WTC11 (cell line): ENCODE measurements around the gene ADCYAP1R1. TPM values are rescaled to one million over a fixed set of nuclear protein-coding genes. Genes with fewer than 3 reads are reported as not detected.

Source experiments
- ATAC-seq: fragments of 200-7000 bp; cut with Tn5 transposase; 2 replicates; pipeline ENCODE4 v1.10.0; 2021; ENCODE audit warnings: mild to moderate bottlenecking, moderate library complexity
- CTCF ChIA-PET: fragments of 300-600 bp; sonication (Branson Sonifier 250); formaldehyde crosslinking; loops from one replicate; lab custom pipeline; 2021; ENCODE audit warnings: antibody characterized with exemption; lab: Charles Lee
- POLR2A ChIA-PET: fragments of 350-600 bp; sonication (Branson Sonifier 250); formaldehyde crosslinking; loops from one replicate; lab custom pipeline; 2021; ENCODE audit warnings: antibody characterized with exemption; lab: Charles Lee
- DNase-seq: peaks from one replicate; pipeline ENCODE4 v3.0.0; 2021; ENCODE audit warnings: low spot score
- H3K27ac Mint-ChIP-seq: 2 replicates; pipeline ENCODE4 v1.8.0; 2021; ENCODE audit warnings: mixed read lengths
- H3K27me3 Mint-ChIP-seq: 2 replicates; pipeline ENCODE4 v1.8.0; 2021; ENCODE audit warnings: low read depth, mild to moderate bottlenecking, moderate library complexity, mixed read lengths
- H3K36me3 Mint-ChIP-seq: 2 replicates; pipeline ENCODE4 v1.8.0; 2021; ENCODE audit warnings: mixed read lengths
- H3K4me1 Mint-ChIP-seq: 2 replicates; pipeline ENCODE4 v1.8.0; 2022; ENCODE audit warnings: mixed read lengths
- H3K4me3 Mint-ChIP-seq: 2 replicates; pipeline ENCODE4 v1.8.0; 2021; ENCODE audit warnings: mild to moderate bottlenecking, moderate library complexity, mixed read lengths
- H3K9me3 Mint-ChIP-seq: 2 replicates; pipeline ENCODE4 v1.8.0; 2021; ENCODE audit warnings: mixed read lengths
- AR ChIP-seq: fragments of 250-450 bp; sonication (Bioruptor Pico); IDR thresholded peaks from 2 replicates; pipeline ENCODE4 v1.9.0; 2021; ENCODE audit warnings: mild to moderate bottlenecking
- ATF2 ChIP-seq: sonication (generic); formaldehyde crosslinking; IDR thresholded peaks from 2 replicates; pipeline ENCODE4 v1.8.1; 2022; ENCODE audit warnings: low read depth, missing genetic modification reagents, borderline replicate concordance
- CBFB ChIP-seq: sonication (generic); formaldehyde crosslinking; IDR thresholded peaks from 2 replicates; pipeline ENCODE4 v1.8.1; 2022; ENCODE audit warnings: mild to moderate bottlenecking, low read depth, missing genetic modification reagents
- E2F1 ChIP-seq: sonication (generic); formaldehyde crosslinking; IDR thresholded peaks from 2 replicates; pipeline ENCODE4 v1.8.0; 2022; ENCODE audit warnings: mild to moderate bottlenecking, missing genetic modification reagents
- ELF4 ChIP-seq: sonication (generic); formaldehyde crosslinking; IDR thresholded peaks from 2 replicates; pipeline ENCODE4 v1.8.1; 2022; ENCODE audit warnings: low read depth, mild to moderate bottlenecking, moderate library complexity, missing genetic modification reagents
- ESRRA ChIP-seq: sonication (generic); formaldehyde crosslinking; IDR thresholded peaks from 2 replicates; pipeline ENCODE4 v1.8.1; 2022; ENCODE audit warnings: mild to moderate bottlenecking, missing genetic modification reagents, borderline replicate concordance
- IRF2 ChIP-seq: sonication (generic); formaldehyde crosslinking; IDR thresholded peaks from 2 replicates; pipeline ENCODE4 v1.8.0; 2022; ENCODE audit warnings: low read depth, missing genetic modification reagents, borderline replicate concordance
- NR1H2 ChIP-seq: sonication (generic); formaldehyde crosslinking; IDR thresholded peaks from 2 replicates; pipeline ENCODE4 v1.9.0; 2021; ENCODE audit warnings: mild to moderate bottlenecking, moderate library complexity, missing genetic modification reagents
- SOX15 ChIP-seq: fragments of 250-450 bp; sonication (Bioruptor Pico); IDR thresholded peaks from 2 replicates; pipeline ENCODE4 v1.9.0; 2021; ENCODE audit warnings: mild to moderate bottlenecking
- TP53 ChIP-seq: sonication (generic); formaldehyde crosslinking; IDR thresholded peaks from 2 replicates; pipeline ENCODE4 v1.8.1; 2023; ENCODE audit warnings: mild to moderate bottlenecking, missing genetic modification reagents
- ZNF121 ChIP-seq: sonication (generic); formaldehyde crosslinking; IDR thresholded peaks from 2 replicates; pipeline ENCODE4 v1.8.0; 2023; ENCODE audit warnings: missing genetic modification reagents
- ZNF138 ChIP-seq: sonication (generic); formaldehyde crosslinking; conservative IDR thresholded peaks from 2 replicates; pipeline ENCODE4 v1.8.1; 2022; ENCODE audit warnings: mild to moderate bottlenecking, moderate library complexity, missing genetic modification reagents
- total RNA-seq: library from RNA; stranded (reverse); gene quantifications from 3 replicates; pipeline ENCODE4 v1.2.3, GENCODE V29; 2021
- TF ChIP-seq, protein P1 (sequence below): sonication (generic); formaldehyde crosslinking; conservative IDR thresholded peaks from 2 replicates; pipeline ENCODE4 v1.8.1; 2023; ENCODE audit warnings: mild to moderate bottlenecking, low read depth, missing genetic modification reagents, moderate library complexity
- TF ChIP-seq, protein P2 (sequence below): sonication (generic); formaldehyde crosslinking; IDR thresholded peaks from 2 replicates; pipeline ENCODE4 v1.8.1; 2022; ENCODE audit warnings: mild to moderate bottlenecking, moderate library complexity, missing genetic modification reagents
- TF ChIP-seq, protein P3 (sequence below): sonication (generic); formaldehyde crosslinking; IDR thresholded peaks from 2 replicates; pipeline ENCODE4 v1.8.0; 2023; ENCODE audit warnings: missing genetic modification reagents

Gene ADCYAP1R1
- total RNA-seq, 1 experiment from 2014 or later, result 9.9 TPM

DNA sequence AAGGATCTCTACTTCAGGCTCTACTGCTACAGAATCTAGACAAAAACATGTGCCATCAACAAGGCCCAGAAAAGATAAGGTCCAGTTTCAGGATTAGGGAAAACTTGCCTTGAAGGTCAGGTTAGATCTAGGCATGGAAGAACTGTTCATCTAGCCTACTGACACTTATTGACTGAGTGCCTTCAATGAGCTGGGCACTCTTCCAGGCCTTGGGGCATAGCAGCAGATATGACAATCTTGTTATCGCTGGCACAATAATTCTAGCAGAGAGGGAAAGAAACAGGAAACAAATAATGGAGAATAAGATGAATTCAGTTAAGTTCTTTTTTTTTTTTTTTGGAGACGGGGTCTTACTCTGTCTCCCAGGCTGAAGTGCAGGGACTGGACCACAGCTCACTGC, 71.6 kb downstream of the ADCYAP1R1 start (continued):
- TF ChIP-seq, protein P1, sequence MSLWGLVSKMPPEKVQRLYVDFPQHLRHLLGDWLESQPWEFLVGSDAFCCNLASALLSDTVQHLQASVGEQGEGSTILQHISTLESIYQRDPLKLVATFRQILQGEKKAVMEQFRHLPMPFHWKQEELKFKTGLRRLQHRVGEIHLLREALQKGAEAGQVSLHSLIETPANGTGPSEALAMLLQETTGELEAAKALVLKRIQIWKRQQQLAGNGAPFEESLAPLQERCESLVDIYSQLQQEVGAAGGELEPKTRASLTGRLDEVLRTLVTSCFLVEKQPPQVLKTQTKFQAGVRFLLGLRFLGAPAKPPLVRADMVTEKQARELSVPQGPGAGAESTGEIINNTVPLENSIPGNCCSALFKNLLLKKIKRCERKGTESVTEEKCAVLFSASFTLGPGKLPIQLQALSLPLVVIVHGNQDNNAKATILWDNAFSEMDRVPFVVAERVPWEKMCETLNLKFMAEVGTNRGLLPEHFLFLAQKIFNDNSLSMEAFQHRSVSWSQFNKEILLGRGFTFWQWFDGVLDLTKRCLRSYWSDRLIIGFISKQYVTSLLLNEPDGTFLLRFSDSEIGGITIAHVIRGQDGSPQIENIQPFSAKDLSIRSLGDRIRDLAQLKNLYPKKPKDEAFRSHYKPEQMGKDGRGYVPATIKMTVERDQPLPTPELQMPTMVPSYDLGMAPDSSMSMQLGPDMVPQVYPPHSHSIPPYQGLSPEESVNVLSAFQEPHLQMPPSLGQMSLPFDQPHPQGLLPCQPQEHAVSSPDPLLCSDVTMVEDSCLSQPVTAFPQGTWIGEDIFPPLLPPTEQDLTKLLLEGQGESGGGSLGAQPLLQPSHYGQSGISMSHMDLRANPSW (CRISPR knock-in tag), result no peak
- TF ChIP-seq IRF2 (CRISPR knock-in tag) (no peak), E2F1 (CRISPR knock-in tag) (no peak), ATF2 (CRISPR knock-in tag) (no peak)

- DNase-seq (no peak), ATAC-seq (no peak)
- Mint-ChIP-seq H3K27ac (no peak overlapping the region), H3K4me1 (peaks cover 8% of the 10 kb centered on the region)
- no peak for TF ChIP-seq ELF4 (CRISPR knock-in tag)
- TF ChIP-seq ZNF138, result no peak
- no peak for TF ChIP-seq AR (CRISPR knock-in tag)
- TF ChIP-seq NR1H2 (CRISPR knock-in tag), result no peak
- no peak for TF ChIP-seq ZNF121
- no peak for TF ChIP-seq SOX15 (CRISPR knock-in tag)
- TF ChIP-seq, all 79 proteins: peak for 0
- POLR2A ChIA-PET, result no interaction called here
- CTCF ChIA-PET, result interaction anchor here (0.6 to 12.9 kb wide), 18 partner anchors 9 to 286 kb away, joined by 3 to 882 read pairs (median 4); partner anchors contain the start of gene ADCYAP1R1
- Mint-ChIP-seq H3K27me3 (peaks cover 7% of the 10 kb centered on the region; the same call in 1 of the 2 replicates), H3K36me3 (no peaks in the 10 kb centered on the region), H3K9me3 (peaks cover 5% of the 10 kb centered on the region), H3K4me3 (no peak overlapping the region)
Measured at GRCh38 chr7:31125171-31125570, 73.1 kb downstream of the ADCYAP1R1 start.

DNA sequence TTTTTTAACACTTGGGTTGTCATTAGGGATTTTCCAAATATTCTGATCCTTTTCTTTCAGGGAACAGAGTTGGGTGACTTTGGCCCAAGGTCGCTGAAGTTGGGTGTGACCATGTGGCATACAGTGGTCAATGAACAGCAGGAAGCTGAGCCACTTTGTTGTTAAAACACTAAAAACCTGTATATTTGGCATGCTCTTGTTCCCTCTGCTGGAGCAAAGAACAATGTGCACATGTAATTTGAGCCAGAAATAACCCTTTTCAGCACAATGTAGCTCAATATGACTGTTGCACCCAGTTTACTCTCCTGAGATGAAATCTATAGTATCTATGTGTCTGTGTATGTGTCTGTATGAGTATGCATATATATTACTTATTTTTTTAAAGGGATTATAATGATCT, 74.9 kb downstream of the ADCYAP1R1 start:
- H3K27ac Mint-ChIP-seq, result no peak overlapping the region
- no peak for TF ChIP-seq E2F1 (CRISPR knock-in tag)
- TF ChIP-seq, protein P2, sequence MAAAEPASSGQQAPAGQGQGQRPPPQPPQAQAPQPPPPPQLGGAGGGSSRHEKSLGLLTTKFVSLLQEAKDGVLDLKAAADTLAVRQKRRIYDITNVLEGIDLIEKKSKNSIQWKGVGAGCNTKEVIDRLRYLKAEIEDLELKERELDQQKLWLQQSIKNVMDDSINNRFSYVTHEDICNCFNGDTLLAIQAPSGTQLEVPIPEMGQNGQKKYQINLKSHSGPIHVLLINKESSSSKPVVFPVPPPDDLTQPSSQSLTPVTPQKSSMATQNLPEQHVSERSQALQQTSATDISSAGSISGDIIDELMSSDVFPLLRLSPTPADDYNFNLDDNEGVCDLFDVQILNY (CRISPR knock-in tag), result no peak
- TF ChIP-seq CBFB (CRISPR knock-in tag), result no peak
- TF ChIP-seq ESRRA (CRISPR knock-in tag), result no peak
- TF ChIP-seq, protein P3, sequence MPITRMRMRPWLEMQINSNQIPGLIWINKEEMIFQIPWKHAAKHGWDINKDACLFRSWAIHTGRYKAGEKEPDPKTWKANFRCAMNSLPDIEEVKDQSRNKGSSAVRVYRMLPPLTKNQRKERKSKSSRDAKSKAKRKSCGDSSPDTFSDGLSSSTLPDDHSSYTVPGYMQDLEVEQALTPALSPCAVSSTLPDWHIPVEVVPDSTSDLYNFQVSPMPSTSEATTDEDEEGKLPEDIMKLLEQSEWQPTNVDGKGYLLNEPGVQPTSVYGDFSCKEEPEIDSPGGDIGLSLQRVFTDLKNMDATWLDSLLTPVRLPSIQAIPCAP (CRISPR knock-in tag), result no peak
- no peak for TF ChIP-seq TP53 (CRISPR knock-in tag)
- H3K4me3 Mint-ChIP-seq, result no peak overlapping the region
- POLR2A ChIA-PET, result no interaction called here
- H3K36me3 Mint-ChIP-seq, result no peaks in the 10 kb centered on the region
- CTCF ChIA-PET, result interaction anchor here (1.0 to 12.9 kb wide), 3 partner anchors 68 to 188 kb away, joined by 3 to 882 read pairs (median 4); no protein-coding TSS in a partner anchor
- H3K4me1 Mint-ChIP-seq, result peaks cover 7% of the 10 kb centered on the region
- peaks cover 5% of the 10 kb centered on the region for H3K9me3 Mint-ChIP-seq
- ATAC-seq (no peak), DNase-seq (no peak)
- peaks cover 7% of the 10 kb centered on the region; the same call in 1 of the 2 replicates for H3K27me3 Mint-ChIP-seq
